GM21786 (cell line): ENCODE data around the gene PTPRM.

Experiments
- ATAC-seq: cut with Tn5 transposase; IDR thresholded peaks from one replicate; pipeline ENCODE4 v1.9.1; 2021; ENCODE audit not compliant: unreplicated experiment

The PTPRM gene

DNA sequence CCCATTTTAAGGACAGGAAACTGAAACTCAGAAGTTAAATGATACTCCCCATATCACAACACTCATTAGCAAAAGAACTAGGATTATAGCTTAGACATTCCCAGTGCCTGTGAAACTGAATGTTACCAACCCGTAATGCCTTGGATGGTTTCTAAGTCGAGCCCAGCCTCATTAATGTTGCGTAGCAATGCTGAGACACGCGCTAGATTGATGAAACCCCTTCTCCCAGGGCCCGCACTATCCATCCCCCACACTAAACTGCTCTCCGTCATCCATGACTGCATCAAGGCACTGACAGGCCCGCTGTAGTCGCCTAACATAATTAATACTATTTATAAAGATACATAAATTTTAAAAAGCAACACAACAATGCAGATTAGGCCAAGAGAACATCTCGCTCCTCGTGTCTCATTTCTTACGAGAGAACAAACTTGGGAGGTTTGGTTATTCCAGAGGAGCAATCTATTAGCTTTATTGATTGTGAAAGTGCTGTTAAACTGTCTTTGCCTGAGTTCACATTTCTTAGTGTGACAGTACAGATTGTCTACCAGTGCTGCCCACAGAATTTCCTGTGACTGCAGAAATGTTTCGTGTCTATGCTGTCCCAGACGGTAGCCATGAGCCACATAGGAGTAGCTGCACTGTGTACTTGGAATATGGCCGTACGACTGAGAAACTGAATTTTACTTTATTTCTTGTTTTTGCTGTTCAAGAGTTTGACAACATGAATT, 729.9 kb downstream of the PTPRM start:
- ATAC-seq = no peak

DNA sequence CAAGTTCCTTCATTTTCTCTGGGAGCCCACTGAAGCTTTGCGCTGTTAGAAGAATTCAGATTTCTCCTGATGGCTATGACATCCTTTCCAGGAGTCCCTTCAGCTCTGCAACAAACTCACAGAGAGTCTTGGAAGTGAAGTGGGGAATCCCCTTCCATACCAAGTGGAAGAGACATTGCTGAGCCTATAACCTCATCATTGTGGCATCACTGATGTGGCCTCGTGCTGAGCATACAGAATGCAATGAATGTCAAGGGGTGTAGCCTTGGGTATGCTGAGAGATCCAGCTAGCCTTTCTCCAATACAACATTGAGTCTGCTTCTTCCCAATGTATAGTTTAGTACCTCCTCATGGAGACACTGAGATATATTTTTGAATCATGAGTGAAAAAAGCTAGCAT, 731.1 kb downstream of the PTPRM start:
- no peak for ATAC-seq

DNA sequence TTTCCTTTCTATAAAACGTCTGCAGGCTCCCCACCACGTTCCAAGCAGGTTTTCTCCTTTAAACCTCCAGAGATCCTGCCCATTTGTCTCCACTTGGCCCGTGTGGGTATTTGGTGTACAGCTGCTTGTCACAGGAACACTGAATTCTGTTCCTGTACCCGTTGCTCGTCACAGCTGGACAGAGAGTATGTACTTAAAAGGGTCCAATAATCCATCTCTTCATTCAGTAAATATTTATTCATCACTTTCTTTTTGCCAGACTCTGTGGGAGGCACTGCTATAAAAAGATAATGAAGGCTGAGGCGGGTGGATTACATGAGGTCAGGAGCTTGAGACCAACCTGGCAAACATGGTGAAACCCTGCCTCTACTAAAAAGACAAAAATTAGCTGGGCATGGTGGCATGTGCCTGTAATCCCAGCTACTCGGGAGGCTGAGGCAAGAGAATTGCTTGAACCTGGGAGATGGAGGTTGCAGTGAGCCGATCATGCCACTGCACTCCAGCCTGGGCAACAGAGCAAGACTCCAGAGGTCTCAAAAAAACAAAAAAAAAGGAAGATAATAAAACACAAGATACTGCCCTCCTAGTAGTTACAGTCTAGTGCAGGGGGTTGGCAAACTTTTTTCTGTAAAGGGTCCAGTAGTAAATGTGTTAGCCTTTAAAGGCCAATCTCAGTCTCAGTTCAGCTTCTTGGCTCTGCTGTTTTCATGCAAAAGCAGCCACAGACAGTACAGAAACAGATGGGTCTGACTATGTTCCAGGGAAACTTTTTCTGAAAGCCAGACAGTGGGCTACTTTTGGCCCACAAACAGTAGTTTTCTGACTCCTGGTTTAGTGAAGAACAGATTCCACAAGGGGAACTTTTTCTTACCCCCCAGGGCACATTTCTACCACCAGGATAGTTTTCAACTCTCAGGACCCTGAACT, 732.2 kb downstream of the PTPRM start:
- ATAC-seq = no peak

DNA sequence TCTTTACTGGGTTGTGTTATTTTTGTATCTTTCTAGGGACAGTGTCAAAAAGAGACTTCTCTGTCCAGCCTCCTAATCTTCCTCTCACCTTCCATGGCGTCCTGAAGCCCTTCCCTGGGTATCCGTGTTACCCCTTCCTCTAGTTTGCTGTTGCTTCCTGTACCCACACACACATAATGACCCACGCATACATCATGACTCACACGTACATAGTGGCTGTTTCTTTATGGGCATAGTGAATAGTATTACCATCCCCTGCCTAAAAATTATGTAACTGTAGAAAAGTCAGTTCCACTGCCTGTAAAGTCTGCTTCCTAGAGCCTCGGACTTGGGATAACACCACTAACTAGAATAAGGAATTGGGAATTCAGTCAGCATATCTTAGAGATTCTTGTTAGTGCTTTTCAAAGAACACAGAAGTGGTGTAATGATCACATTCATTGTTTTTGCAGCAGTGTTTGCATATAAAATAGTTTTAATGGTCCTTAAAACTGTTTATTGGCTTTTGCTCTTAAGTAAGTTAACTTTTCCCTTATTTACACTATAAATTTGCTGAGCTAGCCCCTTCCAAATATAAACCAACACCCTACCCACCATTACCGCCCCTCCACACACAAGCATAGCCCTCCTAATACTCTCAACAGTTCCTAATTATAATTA, 733.8 kb downstream of the PTPRM start:
- no peak for ATAC-seq

GRCh38 chr18:8301427-8302172, 734.5 kb downstream of the PTPRM start:
- no peak for ATAC-seq

GRCh38 chr18:8303151-8303755, 736.1 kb downstream of the PTPRM start:
- no peak for ATAC-seq

DNA sequence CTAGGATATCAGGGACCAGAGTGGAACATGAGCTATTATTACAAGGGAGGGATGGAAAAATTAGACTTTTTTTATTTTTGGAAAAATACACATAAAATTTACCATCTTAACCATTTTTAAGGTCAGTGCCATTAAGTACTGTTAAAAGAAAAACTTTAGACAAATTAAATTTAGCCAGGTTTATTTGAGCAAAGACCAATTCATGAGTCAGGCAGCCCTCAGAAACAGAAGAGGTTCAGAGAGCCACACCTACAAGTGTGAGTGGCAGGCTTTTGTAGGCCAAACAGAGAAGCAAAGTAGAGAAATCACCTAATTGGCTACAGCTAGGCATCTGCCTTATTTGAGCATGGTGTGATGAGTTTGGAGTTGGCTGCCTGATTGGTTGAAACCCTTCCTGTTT, 740.8 kb downstream of the PTPRM start:
- no peak for ATAC-seq

DNA sequence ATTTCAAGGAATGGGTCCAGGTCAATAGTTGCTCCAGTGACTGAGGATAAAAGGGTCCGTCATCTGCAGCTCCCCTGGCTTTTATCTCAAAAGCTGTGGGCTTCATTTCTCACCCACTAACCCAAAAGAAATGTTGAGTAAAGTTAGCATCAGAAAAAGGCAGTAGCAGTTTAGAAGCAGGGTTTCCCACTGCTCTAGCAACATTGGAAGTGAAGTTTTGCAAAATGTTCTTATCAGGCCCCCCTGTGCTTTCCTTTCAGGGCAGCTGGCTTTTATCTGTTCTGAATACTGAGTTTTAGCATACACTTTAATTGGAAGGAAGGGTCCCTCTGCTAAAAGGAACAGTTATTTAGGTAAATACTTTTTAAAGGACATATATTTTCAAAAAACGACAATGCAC, 745.9 kb downstream of the PTPRM start:
- no peak for ATAC-seq

- no peak for ATAC-seq
Measured at GRCh38 chr18:8314124-8314523, 747.0 kb downstream of the PTPRM start.

DNA sequence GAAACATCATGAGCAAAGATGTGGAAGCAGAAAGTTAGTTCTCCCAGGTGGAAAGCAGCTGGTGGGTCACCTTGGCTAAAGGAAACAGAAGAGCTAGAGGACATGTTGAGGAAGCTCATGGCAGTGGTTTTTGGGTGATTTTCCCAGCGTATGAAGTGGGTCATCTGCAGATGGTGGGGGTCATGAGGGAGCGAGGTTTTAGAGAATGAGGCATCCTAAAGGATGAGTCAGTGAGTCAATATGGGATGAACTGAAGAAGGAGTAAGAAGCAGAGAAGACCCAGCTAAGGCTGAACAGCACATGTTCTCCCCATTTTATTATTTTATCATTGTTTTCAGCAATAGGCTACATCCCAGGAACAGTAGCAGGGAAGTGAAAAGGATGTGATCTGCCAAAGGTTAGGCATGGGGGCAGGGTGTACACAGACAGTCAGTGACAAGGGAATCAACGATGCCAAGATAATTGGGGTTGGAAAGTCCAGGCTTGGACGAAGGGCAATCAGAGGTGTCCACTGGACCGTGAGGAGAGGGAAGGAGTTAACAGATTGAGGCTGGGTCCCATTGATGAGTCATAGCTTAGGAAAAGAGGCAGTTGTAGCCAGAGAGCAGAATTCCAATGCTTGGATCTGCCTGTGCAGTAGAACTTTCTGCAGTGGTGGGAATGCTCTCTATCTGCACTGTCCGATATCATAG, 752.8 kb downstream of the PTPRM start:
- no peak for ATAC-seq

GRCh38 chr18:8322486-8322885, 755.4 kb downstream of the PTPRM start:
- ATAC-seq = no peak

DNA sequence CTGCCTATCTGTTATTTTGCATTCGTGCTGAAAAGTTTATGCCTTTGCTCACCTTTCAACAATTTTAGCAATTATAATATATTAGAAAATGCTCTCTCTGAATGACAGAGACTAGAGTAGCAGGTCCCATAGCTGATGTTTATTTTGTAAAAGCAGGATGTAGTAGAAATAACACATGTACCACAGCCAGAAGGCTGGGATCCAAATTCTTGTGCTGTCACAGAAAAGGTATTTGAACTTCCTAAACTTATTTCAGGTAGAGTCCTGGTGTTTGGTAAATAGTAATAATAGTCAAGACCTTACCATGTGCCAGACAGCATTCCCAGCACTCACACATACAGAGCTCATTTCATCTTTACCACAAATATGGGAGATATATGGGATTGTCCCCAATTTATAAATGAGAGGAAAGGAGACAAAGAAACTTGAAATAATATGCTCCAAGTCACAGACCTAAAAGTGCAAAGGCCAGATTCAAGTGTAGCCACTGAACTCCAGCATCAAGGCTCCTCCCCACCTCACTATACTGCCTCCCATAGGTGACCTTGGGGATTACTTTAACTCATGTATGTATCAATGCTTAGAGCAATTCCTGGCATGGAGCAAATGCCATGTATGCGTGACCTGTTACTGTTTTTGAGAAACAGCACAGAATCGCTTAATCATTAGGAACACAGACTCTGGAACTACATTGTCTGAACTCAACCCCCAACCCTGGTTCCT, 757.4 kb downstream of the PTPRM start:
- no peak for ATAC-seq

GRCh38 chr18:8326763-8327394, 759.8 kb downstream of the PTPRM start:
- no peak for ATAC-seq

GRCh38 chr18:8328126-8328525, 761.0 kb downstream of the PTPRM start:
- no peak for ATAC-seq

GRCh38 chr18:8329186-8329771, 762.2 kb downstream of the PTPRM start:
- no peak for ATAC-seq

DNA sequence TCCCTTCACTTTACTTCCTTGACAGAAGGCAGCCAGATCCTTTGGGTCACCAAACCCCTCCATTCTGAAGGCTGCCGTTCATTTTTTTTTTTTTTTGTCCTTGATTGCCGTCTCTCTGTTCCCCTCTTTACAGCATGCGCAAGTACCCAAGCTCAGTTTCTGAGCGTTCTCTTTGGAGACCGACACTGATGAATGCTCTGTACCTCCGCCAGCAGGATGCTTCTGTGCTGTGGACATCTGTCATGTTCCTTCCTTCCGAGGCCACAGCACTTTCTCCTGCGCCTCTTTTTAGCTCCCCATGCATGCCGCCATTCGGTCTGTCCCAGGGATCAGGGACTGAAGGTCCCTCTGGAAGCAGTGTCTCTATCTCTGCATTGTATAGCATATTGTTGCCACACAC, 763.5 kb downstream of the PTPRM start:
- no peak for ATAC-seq

GRCh38 chr18:8332286-8332685, 765.2 kb downstream of the PTPRM start:
- ATAC-seq = no peak

GRCh38 chr18:8333961-8334360, 766.8 kb downstream of the PTPRM start:
- no peak for ATAC-seq

GRCh38 chr18:8337211-8337610, 770.1 kb downstream of the PTPRM start:
- no peak for ATAC-seq
